ENCODE measurements around the gene CNTN5. TPM values are rescaled to one million over a fixed set of nuclear protein-coding genes. Genes with fewer than 3 reads are reported as not detected.

Gene CNTN5
- total RNA-seq, 1 experiment from 2014 or later, result not detected

GRCh38 chr11:99593197-99593596 is 572.4 kb downstream of the CNTN5 start:
- Mint-ChIP-seq H3K27ac (no peak overlapping the region), H3K27me3 (ENCODE audit: low read depth) (no peaks in the 10 kb centered on the region), H3K9me3 (no peaks in the 10 kb centered on the region), H3K36me3 (ENCODE audit: insufficient read depth in 1 of 3, low read depth in 3 of 3) (no peaks in the 10 kb centered on the region), H3K4me1 (no peaks in the 10 kb centered on the region), H3K4me3 (no peak overlapping the region)
- Histone ChIP-seq H3K79me1 (ENCODE audit: insufficient read depth, low read depth, low read length, poor library complexity, severe bottlenecking) (no peaks in the 10 kb centered on the region), H2BK15ac (ENCODE audit: low read depth, low read length) (no peak overlapping the region), H2AFZ (ENCODE audit: low read length) (no peak overlapping the region), H2BK5ac (ENCODE audit: insufficient read length, low read length) (no peak overlapping the region), H3K4ac (ENCODE audit: low read depth, low read length) (no peak overlapping the region), H3K14ac (ENCODE audit: insufficient read depth, low read length) (no peak overlapping the region), H4K91ac (ENCODE audit: insufficient read length, low read depth, low read length) (no peak overlapping the region), H3K4me1 (ENCODE audit: insufficient read depth, low read length) (no peaks in the 10 kb centered on the region), H3T11ph (ENCODE audit: low read length) (no peak overlapping the region), H3K56ac (ENCODE audit: insufficient read length, low read depth, low read length) (no peak overlapping the region), H3K18ac (ENCODE audit: insufficient read length, low read depth, low read length) (no peak overlapping the region), H3K27me3 (ENCODE audit: insufficient read depth, low read length) (no peaks in the 10 kb centered on the region), H2BK12ac (ENCODE audit: insufficient read length, low read depth, low read length) (no peak overlapping the region), H3K4me2 (ENCODE audit: insufficient read depth, insufficient read length, low read length) (no peak overlapping the region), H4K20me1 (ENCODE audit: control insufficient read depth, insufficient read depth, insufficient read length) (no peaks in the 10 kb centered on the region), H4K5ac (ENCODE audit: insufficient read length, low read depth, low read length) (no peak overlapping the region), H2BK20ac (ENCODE audit: low read depth, low read length, poor library complexity, severe bottlenecking) (no peak overlapping the region), H4K8ac (replicated peaks; ENCODE audit: insufficient read length, low read depth, low read length) (no peak overlapping the region), H3K23ac (ENCODE audit: insufficient read length, low read depth, low read length) (no peak overlapping the region), H2AK5ac (ENCODE audit: insufficient read length, low read length) (no peak overlapping the region), H3K23me2 (ENCODE audit: insufficient read length, low read depth, low read length, poor library complexity, severe bottlenecking) (no peaks in the 10 kb centered on the region), H3K9me3 (ENCODE audit: control insufficient read depth, low read depth, low read length) (no peaks in the 10 kb centered on the region), H2BK120ac (ENCODE audit: low read depth, low read length, poor library complexity, severe bottlenecking) (no peak overlapping the region), H3K27ac (ENCODE audit: insufficient read length, low read depth, low read length) (no peak overlapping the region), H3K9ac (ENCODE audit: extremely low read depth, insufficient read length, low read length) (no peak overlapping the region), H3K79me2 (ENCODE audit: insufficient read depth, low read length) (no peaks in the 10 kb centered on the region)
- no CpG with 5 or more reads among the region's 1 CpG for WGBS (ENCODE audit: extremely low coverage, insufficient read length, low lambda C conversion rate)
- no peak for TF ChIP-seq CTCF (conservative IDR thresholded peaks at IDR 0.05)
- DNase-seq, result no peak
